GM19467 (cell line): Measurements from ENCODE around the gene RSRP1.

Experiments
- ATAC-seq: cut with Tn5 transposase; IDR thresholded peaks from one replicate; pipeline ENCODE4 v1.9.1; 2021; ENCODE audit warnings: mild to moderate bottlenecking, moderate library complexity; ENCODE audit not compliant: unreplicated experiment

The RSRP1 gene

GRCh38 chr1:25194572-25195020 lies 52.7 kb downstream of the RSRP1 start:
- no peak for ATAC-seq

GRCh38 chr1:25194054-25194453 lies 53.2 kb downstream of the RSRP1 start:
- no peak for ATAC-seq

GRCh38 chr1:25193229-25193628 lies 54.0 kb downstream of the RSRP1 start:
- no peak for ATAC-seq
